GM12878 (cell line): ENCODE results near the gene LRCH2.

Experiments used
- CREB1 ChIP-seq: IDR thresholded peaks from 2 replicates; pipeline ENCODE4 v1.6.1; 2012; ENCODE audit warnings: low read depth, mild to moderate bottlenecking, inconsistent platforms
- GABPA ChIP-seq: IDR thresholded peaks from 2 replicates; pipeline ENCODE4 v1.6.1; 2014; ENCODE audit warnings: antibody characterized with exemption, low read depth, mild to moderate bottlenecking, inconsistent platforms
- NR2F1 ChIP-seq: fragments of 450-650 bp; conservative IDR thresholded peaks from 2 replicates; pipeline ENCODE4 v1.6.1; 2017; ENCODE audit warnings: mild to moderate bottlenecking
- POLR2A ChIP-seq: IDR thresholded peaks from 2 replicates; pipeline ENCODE4 v1.6.1; 2011; ENCODE audit warnings: low read depth, mild to moderate bottlenecking, low read length
- POLR2AphosphoS5 ChIP-seq: IDR thresholded peaks from 2 replicates; pipeline ENCODE4 v1.6.1; 2011; ENCODE audit warnings: mild to moderate bottlenecking, low read length, inconsistent platforms
- POU2F2 ChIP-seq: IDR thresholded peaks from 3 replicates; pipeline ENCODE4 v1.6.1; 2011; ENCODE audit warnings: low read depth, mild to moderate bottlenecking, low read length, borderline replicate concordance
- YY1 ChIP-seq: IDR thresholded peaks from 2 replicates; pipeline ENCODE4 v1.6.1; 2011; ENCODE audit warnings: low read depth, mild to moderate bottlenecking, low read length
- TF ChIP-seq, protein P1 (sequence below), 3 experiments: IDR thresholded peaks in 2 of 3; conservative IDR thresholded peaks in 1 of 3; 2 replicates each; pipeline ENCODE4 v1.5.1; 2011; ENCODE audit warnings: low read depth in 3 of 3, low read length in 3 of 3, mild to moderate bottlenecking in 3 of 3, control low read depth in 2 of 3, moderate library complexity in 2 of 3, inconsistent platforms in 1 of 3, mixed read lengths in 1 of 3; ENCODE audit not compliant: control insufficient read depth in 2 of 3, insufficient read depth in 1 of 3; ENCODE audit errors: extremely low read depth in 1 of 3

DNA sequence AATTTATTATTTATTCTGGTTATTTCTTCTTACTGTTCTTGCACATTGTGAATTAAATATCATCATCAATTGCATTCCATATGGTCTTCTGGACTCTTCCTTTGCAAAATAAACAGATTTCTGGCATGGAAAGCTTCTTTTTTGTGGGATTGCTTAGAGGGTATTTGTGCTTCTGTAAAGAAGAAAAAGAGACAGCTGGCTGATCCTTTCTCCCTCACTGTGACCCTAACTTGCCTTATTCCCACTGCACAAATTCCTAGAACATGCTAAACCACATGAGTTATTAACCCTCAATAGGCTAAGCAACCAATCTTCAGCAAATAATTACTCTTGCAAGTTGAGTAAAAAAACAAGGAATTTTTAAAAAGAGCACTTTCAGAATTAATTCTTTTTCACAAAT, 23.8 kb upstream of the LRCH2 start:
- no peak for TF ChIP-seq GABPA
- TF ChIP-seq NR2F1 = no peak
- no peak for TF ChIP-seq POLR2A
- TF ChIP-seq, protein P1, sequence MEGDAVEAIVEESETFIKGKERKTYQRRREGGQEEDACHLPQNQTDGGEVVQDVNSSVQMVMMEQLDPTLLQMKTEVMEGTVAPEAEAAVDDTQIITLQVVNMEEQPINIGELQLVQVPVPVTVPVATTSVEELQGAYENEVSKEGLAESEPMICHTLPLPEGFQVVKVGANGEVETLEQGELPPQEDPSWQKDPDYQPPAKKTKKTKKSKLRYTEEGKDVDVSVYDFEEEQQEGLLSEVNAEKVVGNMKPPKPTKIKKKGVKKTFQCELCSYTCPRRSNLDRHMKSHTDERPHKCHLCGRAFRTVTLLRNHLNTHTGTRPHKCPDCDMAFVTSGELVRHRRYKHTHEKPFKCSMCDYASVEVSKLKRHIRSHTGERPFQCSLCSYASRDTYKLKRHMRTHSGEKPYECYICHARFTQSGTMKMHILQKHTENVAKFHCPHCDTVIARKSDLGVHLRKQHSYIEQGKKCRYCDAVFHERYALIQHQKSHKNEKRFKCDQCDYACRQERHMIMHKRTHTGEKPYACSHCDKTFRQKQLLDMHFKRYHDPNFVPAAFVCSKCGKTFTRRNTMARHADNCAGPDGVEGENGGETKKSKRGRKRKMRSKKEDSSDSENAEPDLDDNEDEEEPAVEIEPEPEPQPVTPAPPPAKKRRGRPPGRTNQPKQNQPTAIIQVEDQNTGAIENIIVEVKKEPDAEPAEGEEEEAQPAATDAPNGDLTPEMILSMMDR (IDR thresholded peaks at IDR 0.05 in 2 of 3, conservative IDR thresholded peaks at IDR 0.05 in 1 of 3; ENCODE audit: control insufficient read depth in 2 of 3, extremely low read depth in 1 of 3, insufficient read depth in 1 of 3, low read depth in 3 of 3, low read length in 3 of 3) = no peak
- TF ChIP-seq POU2F2 = no peak
- TF ChIP-seq YY1 = no peak
- TF ChIP-seq POLR2AphosphoS5 = no peak
- TF ChIP-seq CREB1 = no peak
